Adrenal gland (tissue), 12 donors: ENCODE data around the gene COL1A1. TPM values are rescaled to one million over a fixed set of nuclear protein-coding genes. Genes with fewer than 3 reads are reported as not detected.

ENCODE experiments used
- DNase-seq, 7 donors: peaks; one replicate each; pipeline ENCODE4 v3.0.0-alpha.2; 2019 to 2020
- H3K27ac ChIP-seq, 5 donors: fragments of 200-600 bp; sonication (generic) in 4 of 5; 1 replicate in 3 of 5; 2 replicates in 2 of 5; pipeline versions ENCODE4 v1.5.1 to v1.8.0; 2016 to 2020; ENCODE audit warnings: mild to moderate bottlenecking in 1 of 5
- H3K27me3 ChIP-seq: fragments of 200-600 bp; 2 replicates; pipeline ENCODE4 v1.8.0; 2021
- H3K36me3 ChIP-seq, 2 donors: fragments of 200-600 bp; replicated peaks in 1 of 2; 1 replicate in 1 of 2; 2 replicates in 1 of 2; pipeline versions ENCODE4 v1.5.1 to v1.8.0; 2018 to 2022
- H3K4me1 ChIP-seq, 2 donors: fragments of 200-600 bp; replicated peaks in 1 of 2; 1 replicate in 1 of 2; 2 replicates in 1 of 2; pipeline versions ENCODE4 v1.5.1 to v1.8.0; 2018 to 2021
- H3K4me3 ChIP-seq, 4 donors: fragments of 200-600 bp; sonication (generic) in 3 of 4; one replicate each; pipeline ENCODE4 v1.5.1; 2016 to 2018
- H3K9me3 ChIP-seq, 3 donors: fragments of 200-600 bp; sonication (generic) in 1 of 3; replicated peaks in 1 of 3; 1 replicate in 2 of 3; 2 replicates in 1 of 3; pipeline versions ENCODE4 v1.5.1 to v1.8.0; 2016 to 2021
- CTCF ChIP-seq, 6 experiments: fragments of 450-650 bp in 4 of 6; fragments of 200-600 bp in 2 of 6; sonication (generic) in 1 of 6; IDR thresholded peaks; 1 replicate in 5 of 6; 2 replicates in 1 of 6; pipeline versions ENCODE4 v1.5.1 to v1.8.0; 2016 to 2021; ENCODE audit warnings: antibody characterized with exemption in 6 of 6, mild to moderate bottlenecking in 2 of 6, moderate library complexity in 1 of 6
- POLR2A ChIP-seq, 2 donors: fragments of 450-650 bp; IDR thresholded peaks; one replicate each; pipeline ENCODE4 v1.6.1; 2017; ENCODE audit warnings: antibody characterized with exemption in 2 of 2, mild to moderate bottlenecking in 2 of 2, moderate library complexity in 1 of 2
- WGBS, 4 donors: extraction: QIAGEN DNeasy Blood & Tissue Kit in 2 of 4; methylation state at CpG; one replicate each; pipeline versions ENCODE4 v1.1.5 to v1.1.7; 2013 to 2017; 5-methylcytosine and 5-hydroxymethylcytosine counted together
- intact Hi-C, 2 donors: fragments of 100-400 bp; cut with DNase I; formaldehyde crosslinking; loops; one replicate each; pipeline versions ENCODE4 v1.14.1 to v1.15.0; 2022 to 2023
- polyA plus RNA-seq, 3 donors: library from polyadenylated mRNA; stranded (reverse); fragments of 200-250 nt in 2 of 3; fragments of 350-450 nt in 1 of 3; fragmentation: Illumina TruSeq in 1 of 3; extraction: RNeasy Lipid Tissue Mini Kit (QIAGEN cat#74804) in 1 of 3; gene quantifications; one replicate each; pipeline ENCODE4 v1.2.3, GENCODE V29; 2013 to 2014
- total RNA-seq, 9 donors: library from RNA; depleted of rRNA in 4 of 9; stranded (reverse); fragments of >200 nt in 4 of 9; fragments of 120-200 nt in 1 of 9; fragmentation: NEBNext Ultra II Directional in 1 of 9; extraction: Animal tissue kit (Norgen Biotek cat#: 25700) in 1 of 9; gene quantifications; one replicate each; pipeline versions ENCODE4 v1.1.0 to v1.2.4, GENCODE V29; 2013 to 2023
- donor health status: healthy with polysubstance abuse.
- donor health status: Bipolar disorder and iron deficiency.
- donor health status: DM: yes; HTN: yes; CAD: no.
- donor health status: DM: no; HTN: no; CAD: no.
- donor health status: DM: no; HTN: no; CAD: no.
- donor health status: DM: yes; HTN: yes; CAD: no.

Gene COL1A1
- total and polyA plus RNA-seq, 12 donors: 39.6 to 263 (median 87.2) TPM

- WGBS, 4 donors: 65 to 82% (median 69%) methylated on average over 8 of the region's 8 CpGs
- no peak for TF ChIP-seq CTCF (IDR thresholded peaks at IDR 0.05)
- TF ChIP-seq POLR2A (IDR thresholded peaks at IDR 0.05): no peak
- H3K27ac ChIP-seq: peak overlapping the region in 2 of 5 donors; percentile 12 to 62
- no peaks in the 10 kb centered on the region for H3K9me3 ChIP-seq
- DNase-seq: no peak
- H3K27me3 ChIP-seq: peaks cover 6% of the 10 kb centered on the region
- no peaks in the 10 kb centered on the region for H3K36me3 ChIP-seq
- peaks cover 0 to 8% of the 10 kb centered on the region in 2 donors for H3K4me1 ChIP-seq
- H3K4me3 ChIP-seq: no peak overlapping the region
- intact Hi-C loops: no loop called here
These were observed 20.6 kb upstream of the COL1A1 start for GRCh38 chr17:50221864-50222545.

- WGBS, 4 donors: 73 to 86% (median 76%) methylated on average over 9 of the region's 9 CpGs
- intact Hi-C loops: no loop called here
- H3K4me1 ChIP-seq: peaks cover 0 to 8% of the 10 kb centered on the region in 2 donors
These were observed 19.9 kb upstream of the COL1A1 start for GRCh38 chr17:50221266-50221863.

GRCh38 chr17:50220811-50221210, 19.4 kb upstream of the COL1A1 start:
- WGBS, 4 donors: 71 to 80% (median 78%) methylated on average over 15 of the region's 15 CpGs
- Histone ChIP-seq H3K27ac (peak overlapping the region in 1 of 5 donors; percentile 62), H3K36me3 (no peaks in the 10 kb centered on the region), H3K9me3 (no peaks in the 10 kb centered on the region), H3K4me1 (peaks cover 0 to 8% of the 10 kb centered on the region in 2 donors), H3K4me3 (no peak overlapping the region), H3K27me3 (peaks cover 6% of the 10 kb centered on the region)
- DNase-seq: no peak
- TF ChIP-seq CTCF (IDR thresholded peaks at IDR 0.05): no peak
- no peak for TF ChIP-seq POLR2A (IDR thresholded peaks at IDR 0.05)
- intact Hi-C loops: no loop called here

More at GRCh38 chr17:50221266-50221863, 19.9 kb upstream of the COL1A1 start:
- DNase-seq: no peak
- H3K27ac ChIP-seq: peak overlapping the region in 2 of 5 donors; percentile 12 to 62
- H3K27me3 ChIP-seq: peaks cover 6% of the 10 kb centered on the region
- TF ChIP-seq CTCF (IDR thresholded peaks at IDR 0.05): no peak
- TF ChIP-seq POLR2A (IDR thresholded peaks at IDR 0.05): no peak
- no peaks in the 10 kb centered on the region for H3K9me3 ChIP-seq
- no peak overlapping the region for H3K4me3 ChIP-seq
- H3K36me3 ChIP-seq: no peaks in the 10 kb centered on the region

- intact Hi-C loops: no loop called here
- DNase-seq: peak in 5 of 7 donors; percentile 30 to 73 (median 40)
- 56 to 73% (median 68%) methylated on average over 3 to 4 of the region's 4 CpGs for WGBS, 4 donors
These were observed 18.6 kb upstream of the COL1A1 start for GRCh38 chr17:50219939-50220465.

More at GRCh38 chr17:50219939-50220465, 18.6 kb upstream of the COL1A1 start:
- Histone ChIP-seq H3K4me1 (peaks cover 0 to 8% of the 10 kb centered on the region in 2 donors), H3K27ac (peak overlapping the region in 1 of 5 donors; percentile 75), H3K36me3 (no peaks in the 10 kb centered on the region), H3K9me3 (no peaks in the 10 kb centered on the region), H3K27me3 (peaks cover 6% of the 10 kb centered on the region), H3K4me3 (no peak overlapping the region)
- no peak for TF ChIP-seq CTCF (IDR thresholded peaks at IDR 0.05)
- no peak for TF ChIP-seq POLR2A (IDR thresholded peaks at IDR 0.05)
